ENCODE results near the gene KCNE1. TPM values are rescaled to one million over a fixed set of nuclear protein-coding genes. Genes with fewer than 3 reads are reported as not detected.

The KCNE1 gene
- total RNA-seq, 1 donor from 2014 or later: 0.46 TPM

- H3K36me3 Mint-ChIP-seq (ENCODE audit: low read depth): peaks cover 6% of the 10 kb centered on the region
- H3K9me3 Mint-ChIP-seq: no peaks in the 10 kb centered on the region
- intact Hi-C loops (cut with micrococcal nuclease): no loop called here
- H3K27me3 Mint-ChIP-seq (ENCODE audit: low read depth): no peaks in the 10 kb centered on the region
- DNase-seq (ENCODE audit: low spot score): no peak
- H3K27ac Mint-ChIP-seq: no peak overlapping the region
- H3K4me1 Mint-ChIP-seq (ENCODE audit: low read depth): peaks cover 38% of the 10 kb centered on the region
- H3K4me3 Mint-ChIP-seq (ENCODE audit: low read depth): no peak overlapping the region
Observed at GRCh38 chr21:34530261-34530660, 18.3 kb upstream of the KCNE1 start.

GRCh38 chr21:34528131-34528561 is 16.1 kb upstream of the KCNE1 start:
- no peaks in the 10 kb centered on the region for H3K27me3 Mint-ChIP-seq (ENCODE audit: low read depth)
- H3K4me1 Mint-ChIP-seq (ENCODE audit: low read depth): peaks cover 32% of the 10 kb centered on the region
- H3K9me3 Mint-ChIP-seq: no peaks in the 10 kb centered on the region
- intact Hi-C loops (cut with micrococcal nuclease): no loop called here
- no peak overlapping the region for H3K27ac Mint-ChIP-seq
- H3K4me3 Mint-ChIP-seq (ENCODE audit: low read depth): no peak overlapping the region
- H3K36me3 Mint-ChIP-seq (ENCODE audit: low read depth): peaks cover 8% of the 10 kb centered on the region
- DNase-seq (ENCODE audit: low spot score): no peak

GRCh38 chr21:34526618-34527290 is 14.7 kb upstream of the KCNE1 start:
- peak overlapping the region; percentile 65 for H3K4me3 Mint-ChIP-seq (ENCODE audit: low read depth)
- H3K27ac Mint-ChIP-seq: peak overlapping the region; percentile 90
- no peaks in the 10 kb centered on the region for H3K27me3 Mint-ChIP-seq (ENCODE audit: low read depth)
- H3K4me1 Mint-ChIP-seq (ENCODE audit: low read depth): peaks cover 42% of the 10 kb centered on the region
- no peak for DNase-seq (ENCODE audit: low spot score)
- peaks cover 13% of the 10 kb centered on the region for H3K36me3 Mint-ChIP-seq (ENCODE audit: low read depth)
- H3K9me3 Mint-ChIP-seq: no peaks in the 10 kb centered on the region
- intact Hi-C loops (cut with micrococcal nuclease): no loop called here

GRCh38 chr21:34526241-34526617 is 14.2 kb upstream of the KCNE1 start:
- no peak for DNase-seq (ENCODE audit: low spot score)
- Mint-ChIP-seq H3K9me3 (no peaks in the 10 kb centered on the region), H3K4me1 (ENCODE audit: low read depth) (peaks cover 43% of the 10 kb centered on the region), H3K27ac (peak overlapping the region; percentile 90), H3K36me3 (ENCODE audit: low read depth) (peaks cover 16% of the 10 kb centered on the region), H3K4me3 (ENCODE audit: low read depth) (peak overlapping the region; percentile 65), H3K27me3 (ENCODE audit: low read depth) (no peaks in the 10 kb centered on the region)
- intact Hi-C loops (cut with micrococcal nuclease): no loop called here

GRCh38 chr21:34524646-34525601 is 12.9 kb upstream of the KCNE1 start:
- intact Hi-C loops (cut with micrococcal nuclease): no loop called here
- H3K27ac Mint-ChIP-seq: peak overlapping the region; percentile 51
- no peak for DNase-seq (ENCODE audit: low spot score)
- H3K4me1 Mint-ChIP-seq (ENCODE audit: low read depth): peaks cover 40% of the 10 kb centered on the region
- H3K4me3 Mint-ChIP-seq (ENCODE audit: low read depth): peak overlapping the region; percentile 61
- no peaks in the 10 kb centered on the region for H3K9me3 Mint-ChIP-seq
- H3K27me3 Mint-ChIP-seq (ENCODE audit: low read depth): no peaks in the 10 kb centered on the region
- peaks cover 18% of the 10 kb centered on the region for H3K36me3 Mint-ChIP-seq (ENCODE audit: low read depth)

GRCh38 chr21:34523019-34523555 is 11.1 kb upstream of the KCNE1 start:
- intact Hi-C loops (cut with micrococcal nuclease): no loop called here
- Mint-ChIP-seq H3K36me3 (ENCODE audit: low read depth) (peaks cover 19% of the 10 kb centered on the region), H3K27ac (peak overlapping the region; percentile 40), H3K4me3 (ENCODE audit: low read depth) (peak overlapping the region; percentile 41), H3K9me3 (no peaks in the 10 kb centered on the region), H3K4me1 (ENCODE audit: low read depth) (peaks cover 40% of the 10 kb centered on the region), H3K27me3 (ENCODE audit: low read depth) (no peaks in the 10 kb centered on the region)
- no peak for DNase-seq (ENCODE audit: low spot score)

- H3K4me1 Mint-ChIP-seq (ENCODE audit: low read depth): peaks cover 43% of the 10 kb centered on the region
- DNase-seq (ENCODE audit: low spot score): no peak
- peak overlapping the region; percentile 23 for H3K27ac Mint-ChIP-seq
- no peaks in the 10 kb centered on the region for H3K9me3 Mint-ChIP-seq
- intact Hi-C loops (cut with micrococcal nuclease): no loop called here
- peak overlapping the region; percentile 9 for H3K4me3 Mint-ChIP-seq (ENCODE audit: low read depth)
- peaks cover 27% of the 10 kb centered on the region for H3K36me3 Mint-ChIP-seq (ENCODE audit: low read depth)
- no peaks in the 10 kb centered on the region for H3K27me3 Mint-ChIP-seq (ENCODE audit: low read depth)
Observed at GRCh38 chr21:34522284-34522683, 10.3 kb upstream of the KCNE1 start.

GRCh38 chr21:34521561-34521960 is 9.6 kb upstream of the KCNE1 start:
- H3K27me3 Mint-ChIP-seq (ENCODE audit: low read depth): no peaks in the 10 kb centered on the region
- peaks cover 31% of the 10 kb centered on the region for H3K36me3 Mint-ChIP-seq (ENCODE audit: low read depth)
- no peak overlapping the region for H3K4me3 Mint-ChIP-seq (ENCODE audit: low read depth)
- peaks cover 43% of the 10 kb centered on the region for H3K4me1 Mint-ChIP-seq (ENCODE audit: low read depth)
- H3K9me3 Mint-ChIP-seq: no peaks in the 10 kb centered on the region
- intact Hi-C loops (cut with micrococcal nuclease): no loop called here
- H3K27ac Mint-ChIP-seq: no peak overlapping the region
- DNase-seq (ENCODE audit: low spot score): no peak

- no peak for DNase-seq (ENCODE audit: low spot score)
- intact Hi-C loops (cut with micrococcal nuclease): no loop called here
- Mint-ChIP-seq H3K9me3 (no peaks in the 10 kb centered on the region), H3K4me1 (ENCODE audit: low read depth) (peaks cover 39% of the 10 kb centered on the region), H3K27me3 (ENCODE audit: low read depth) (no peaks in the 10 kb centered on the region), H3K27ac (no peak overlapping the region), H3K36me3 (ENCODE audit: low read depth) (peaks cover 32% of the 10 kb centered on the region), H3K4me3 (ENCODE audit: low read depth) (no peak overlapping the region)
Observed at GRCh38 chr21:34520764-34521508, 8.9 kb upstream of the KCNE1 start.

GRCh38 chr21:34520281-34520680 is 8.3 kb upstream of the KCNE1 start:
- no peaks in the 10 kb centered on the region for H3K9me3 Mint-ChIP-seq
- no peak overlapping the region for H3K4me3 Mint-ChIP-seq (ENCODE audit: low read depth)
- H3K4me1 Mint-ChIP-seq (ENCODE audit: low read depth): peaks cover 39% of the 10 kb centered on the region
- no peaks in the 10 kb centered on the region for H3K27me3 Mint-ChIP-seq (ENCODE audit: low read depth)
- H3K36me3 Mint-ChIP-seq (ENCODE audit: low read depth): peaks cover 32% of the 10 kb centered on the region
- no peak for DNase-seq (ENCODE audit: low spot score)
- no peak overlapping the region for H3K27ac Mint-ChIP-seq
- intact Hi-C loops (cut with micrococcal nuclease): no loop called here

- Mint-ChIP-seq H3K27me3 (ENCODE audit: low read depth) (no peaks in the 10 kb centered on the region), H3K4me1 (ENCODE audit: low read depth) (peaks cover 39% of the 10 kb centered on the region), H3K9me3 (no peaks in the 10 kb centered on the region), H3K4me3 (ENCODE audit: low read depth) (no peak overlapping the region), H3K27ac (no peak overlapping the region), H3K36me3 (ENCODE audit: low read depth) (peaks cover 32% of the 10 kb centered on the region)
- intact Hi-C loops (cut with micrococcal nuclease): no loop called here
- no peak for DNase-seq (ENCODE audit: low spot score)
Observed at GRCh38 chr21:34519694-34520093, 7.7 kb upstream of the KCNE1 start.

GRCh38 chr21:34519016-34519415 is 7.0 kb upstream of the KCNE1 start:
- peaks cover 30% of the 10 kb centered on the region for H3K36me3 Mint-ChIP-seq (ENCODE audit: low read depth)
- no peaks in the 10 kb centered on the region for H3K27me3 Mint-ChIP-seq (ENCODE audit: low read depth)
- no peak overlapping the region for H3K4me3 Mint-ChIP-seq (ENCODE audit: low read depth)
- no peaks in the 10 kb centered on the region for H3K9me3 Mint-ChIP-seq
- intact Hi-C loops (cut with micrococcal nuclease): no loop called here
- peaks cover 36% of the 10 kb centered on the region for H3K4me1 Mint-ChIP-seq (ENCODE audit: low read depth)
- no peak overlapping the region for H3K27ac Mint-ChIP-seq
- DNase-seq (ENCODE audit: low spot score): no peak

Measured in activated T-helper 2 cell treated with anti-CD3 and anti-CD28 coated beads, Interferon-gamma antibody, Interleukin-2, Interleukin-4, amounts not matched to agents 10 μg/mL and 5 μg/mL and 100 μg/mL, durations not matched to agents 14 hours and 24 hours and 36 hours (primary cell).